HG03066 (cell line): ENCODE measurements around the gene ELANE.

Experiments used
- ATAC-seq: cut with Tn5 transposase; IDR thresholded peaks from one replicate; pipeline ENCODE4 v1.9.1; 2021; ENCODE audit warnings: low read depth; ENCODE audit not compliant: unreplicated experiment

ELANE gene

GRCh38 chr19:852136-853013, at the start of gene ELANE:
ELANE (plus strand) TSS chr19:852303; CDS start chr19:852329, 26 bp downstream.
- no peak for ATAC-seq

GRCh38 chr19:802498-803098, 49.5 kb upstream of the ELANE start:
- no peak for ATAC-seq

DNA sequence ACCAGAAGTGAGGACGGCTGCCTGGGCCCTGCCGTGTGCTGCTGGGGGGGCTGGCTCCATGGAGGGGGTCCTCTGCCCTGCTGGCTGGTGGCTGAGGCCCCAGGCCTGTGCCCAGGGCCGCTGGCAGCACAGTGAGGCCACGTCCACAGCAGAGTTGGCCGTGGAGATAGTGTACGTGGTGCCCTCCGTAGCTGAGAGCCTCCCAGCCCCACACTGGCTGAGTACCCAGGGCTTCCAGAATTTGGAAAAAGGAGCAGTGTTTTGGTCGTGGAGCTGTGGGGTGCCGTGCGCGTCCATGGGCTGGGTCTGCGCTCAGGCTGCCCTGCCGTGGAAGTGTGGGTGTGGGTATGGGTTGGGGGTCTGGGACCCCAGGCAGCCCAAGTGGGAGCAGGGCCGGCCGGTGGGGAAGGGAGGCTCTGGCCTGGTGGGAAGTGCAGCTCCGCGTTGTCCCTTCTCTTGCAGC, 49.0 kb upstream of the ELANE start:
- ATAC-seq = no peak

DNA sequence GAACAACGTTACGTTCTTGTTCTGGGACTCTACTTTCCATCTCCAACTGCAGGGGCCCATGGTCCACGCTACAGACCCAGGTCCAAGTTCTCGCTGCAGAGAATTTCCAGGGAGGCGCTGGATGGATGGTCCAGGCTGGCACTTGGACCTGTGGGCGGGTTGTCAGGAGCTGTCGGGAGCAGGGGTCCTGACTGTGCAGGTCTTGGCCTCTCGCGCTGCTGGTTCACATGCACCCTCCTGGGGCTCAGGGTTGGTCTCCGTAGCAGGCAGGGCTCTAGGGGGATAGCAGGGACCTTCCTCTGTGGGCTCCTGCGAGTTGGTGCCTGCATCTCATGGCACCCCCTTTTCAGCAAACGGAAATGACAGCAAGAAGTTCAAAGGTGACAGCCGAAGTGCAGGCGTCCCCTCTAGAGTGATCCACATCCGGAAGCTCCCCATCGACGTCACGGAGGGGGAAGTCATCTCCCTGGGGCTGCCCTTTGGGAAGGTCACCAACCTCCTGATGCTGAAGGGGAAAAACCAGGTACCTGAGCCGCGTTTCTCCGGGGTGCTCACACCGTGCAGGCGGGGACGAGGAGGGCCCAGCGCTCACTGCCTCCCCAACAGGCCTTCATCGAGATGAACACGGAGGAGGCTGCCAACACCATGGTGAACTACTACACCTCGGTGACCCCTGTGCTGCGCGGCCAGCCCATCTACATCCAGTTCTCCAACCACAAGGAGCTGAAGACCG, 48.3 kb upstream of the ELANE start:
- ATAC-seq = no peak

- ATAC-seq = no peak
These were observed 47.5 kb upstream of the ELANE start for GRCh38 chr19:804419-805165.

- ATAC-seq = no peak
These were observed 46.9 kb upstream of the ELANE start for GRCh38 chr19:805166-805551.

GRCh38 chr19:805600-806550, 46.2 kb upstream of the ELANE start:
- no peak for ATAC-seq

GRCh38 chr19:806815-807421, 45.2 kb upstream of the ELANE start:
- ATAC-seq = no peak

- ATAC-seq = no peak
These were observed 44.3 kb upstream of the ELANE start for GRCh38 chr19:807627-808422.

DNA sequence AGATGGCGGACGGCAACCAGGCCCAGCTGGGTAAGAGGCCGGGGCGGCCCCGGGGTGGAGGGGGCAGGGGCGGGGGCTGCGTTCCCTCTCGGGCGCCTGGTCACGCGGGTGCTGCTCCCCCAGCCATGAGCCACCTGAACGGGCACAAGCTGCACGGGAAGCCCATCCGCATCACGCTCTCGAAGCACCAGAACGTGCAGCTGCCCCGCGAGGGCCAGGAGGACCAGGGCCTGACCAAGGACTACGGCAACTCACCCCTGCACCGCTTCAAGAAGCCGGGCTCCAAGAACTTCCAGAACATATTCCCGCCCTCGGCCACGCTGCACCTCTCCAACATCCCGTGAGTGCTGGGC, 43.7 kb upstream of the ELANE start:
- ATAC-seq = no peak

GRCh38 chr19:810077-810855, 41.8 kb upstream of the ELANE start:
- no peak for ATAC-seq

DNA sequence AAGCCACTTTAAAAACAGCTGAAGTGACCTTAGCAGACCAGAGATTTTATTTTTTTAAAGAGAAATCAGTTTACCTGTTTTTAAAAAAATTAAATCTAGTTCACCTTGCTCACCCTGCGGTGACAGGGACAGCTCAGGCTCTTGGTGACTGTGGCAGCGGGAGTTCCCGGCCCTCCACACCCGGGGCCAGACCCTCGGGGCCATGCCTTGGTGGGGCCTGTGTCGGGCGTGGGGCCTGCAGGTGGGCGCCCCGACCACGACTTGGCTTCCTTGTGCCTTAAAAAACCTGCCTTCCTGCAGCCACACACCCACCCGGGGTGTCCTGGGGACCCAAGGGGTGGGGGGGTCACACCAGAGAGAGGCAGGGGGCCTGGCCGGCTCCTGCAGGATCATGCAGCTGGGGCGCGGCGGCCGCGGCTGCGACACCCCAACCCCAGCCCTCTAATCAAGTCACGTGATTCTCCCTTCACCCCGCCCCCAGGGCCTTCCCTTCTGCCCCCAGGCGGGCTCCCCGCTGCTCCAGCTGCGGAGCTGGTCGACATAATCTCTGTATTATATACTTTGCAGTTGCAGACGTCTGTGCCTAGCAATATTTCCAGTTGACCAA, 41.1 kb upstream of the ELANE start:
- ATAC-seq = no peak

DNA sequence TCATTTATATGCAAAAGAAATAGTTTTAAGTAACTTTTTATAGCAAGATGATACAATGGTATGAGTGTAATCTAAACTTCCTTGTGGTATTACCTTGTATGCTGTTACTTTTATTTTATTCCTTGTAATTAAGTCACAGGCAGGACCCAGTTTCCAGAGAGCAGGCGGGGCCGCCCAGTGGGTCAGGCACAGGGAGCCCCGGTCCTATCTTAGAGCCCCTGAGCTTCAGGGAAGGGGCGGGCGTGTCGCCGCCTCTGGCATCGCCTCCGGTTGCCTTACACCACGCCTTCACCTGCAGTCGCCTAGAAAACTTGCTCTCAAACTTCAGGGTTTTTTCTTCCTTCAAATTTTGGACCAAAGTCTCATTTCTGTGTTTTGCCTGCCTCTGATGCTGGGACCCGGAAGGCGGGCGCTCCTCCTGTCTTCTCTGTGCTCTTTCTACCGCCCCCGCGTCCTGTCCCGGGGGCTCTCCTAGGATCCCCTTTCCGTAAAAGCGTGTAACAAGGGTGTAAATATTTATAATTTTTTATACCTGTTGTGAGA, 40.5 kb upstream of the ELANE start:
- no peak for ATAC-seq

DNA sequence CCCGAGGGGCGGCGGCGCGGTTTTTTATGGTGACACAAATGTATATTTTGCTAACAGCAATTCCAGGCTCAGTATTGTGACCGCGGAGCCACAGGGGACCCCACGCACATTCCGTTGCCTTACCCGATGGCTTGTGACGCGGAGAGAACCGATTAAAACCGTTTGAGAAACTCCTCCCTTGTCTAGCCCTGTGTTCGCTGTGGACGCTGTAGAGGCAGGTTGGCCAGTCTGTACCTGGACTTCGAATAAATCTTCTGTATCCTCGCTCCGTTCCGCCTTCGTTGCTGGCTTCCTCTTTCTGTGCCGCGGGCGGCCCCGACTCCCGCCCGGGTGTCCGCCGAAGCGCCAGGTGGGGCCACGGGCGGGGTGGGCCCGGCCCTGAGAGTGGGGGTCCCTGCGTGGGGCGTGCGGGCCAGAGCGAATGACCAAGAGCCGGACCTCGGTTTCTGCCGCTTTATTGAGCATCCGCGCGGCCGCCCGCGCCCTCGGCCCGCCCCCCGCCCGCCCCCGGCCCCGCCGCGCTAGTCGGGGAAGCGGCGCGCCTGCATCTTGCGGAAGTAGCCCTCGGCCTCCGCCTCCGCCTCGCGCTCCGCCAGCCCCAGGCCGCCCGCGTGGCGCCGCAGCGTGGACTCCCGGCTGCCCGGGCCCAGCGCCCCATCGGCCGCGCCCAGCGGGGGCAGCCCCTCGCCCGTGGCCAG, 39.9 kb upstream of the ELANE start:
- no peak for ATAC-seq

DNA sequence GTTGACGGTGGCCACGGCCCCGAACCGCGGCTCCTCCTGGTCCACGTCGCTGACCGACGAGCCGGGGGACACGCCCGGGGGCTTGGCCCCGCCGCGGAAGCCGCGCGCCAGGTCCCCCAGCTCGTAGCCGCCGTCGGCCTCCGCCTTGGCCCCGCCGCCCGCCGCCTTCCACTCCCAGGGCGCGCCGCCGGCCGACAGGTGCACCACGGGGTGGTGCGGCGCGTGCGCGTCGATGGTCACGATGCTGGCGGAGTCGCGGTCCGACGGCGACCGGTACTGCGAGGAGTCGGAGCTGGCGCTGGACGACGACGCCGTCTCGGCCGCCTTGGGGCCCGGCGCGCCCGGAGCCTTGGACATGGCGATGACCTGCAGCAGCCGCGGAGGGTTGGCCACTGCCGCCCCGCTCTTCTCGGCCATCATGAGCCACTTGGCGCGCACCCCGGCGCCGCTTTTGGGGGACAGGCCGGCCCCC, 39.3 kb upstream of the ELANE start:
- ATAC-seq = no peak
